Bronchial epithelial cell (primary cell): ENCODE results near the gene TK2. TPM values are rescaled to one million over a fixed set of nuclear protein-coding genes. Genes with fewer than 3 reads are reported as not detected.

ENCODE experiments used
- DNase-seq: peaks from one replicate; pipeline ENCODE4 v3.0.0-alpha.2; 2010; ENCODE audit warnings: low read depth
- FAIRE-seq: peaks from 2 replicates; lab custom pipeline; 2011; peaks lifted over from hg19 to GRCh38; lab: Jason Lieb, UNC
- H3K27me3 ChIP-seq: 2 replicates; pipeline ENCODE4 v1.5.1; 2011; ENCODE audit warnings: low read length; ENCODE audit not compliant: control insufficient read depth, insufficient read depth
- H3K36me3 ChIP-seq: 2 replicates; pipeline ENCODE4 v1.5.1; 2011; ENCODE audit warnings: low read length; ENCODE audit not compliant: control insufficient read depth, insufficient read depth
- H3K4me3 ChIP-seq: 2 replicates; pipeline ENCODE4 v1.5.1; 2011; ENCODE audit warnings: mild to moderate bottlenecking, low read depth, low read length, control low read depth
- CTCF ChIP-seq: IDR thresholded peaks from 2 replicates; pipeline ENCODE4 v1.5.1; 2011; ENCODE audit warnings: mild to moderate bottlenecking, moderate library complexity, low read length, control low read depth, inconsistent platforms; ENCODE audit not compliant: insufficient read depth, severe bottlenecking
- total RNA-seq: library from RNA; depleted of rRNA; stranded (reverse); fragments of >200 nt; gene quantifications from 2 replicates; pipeline ENCODE4 v1.2.1, GENCODE V29; 2014

The TK2 gene
- total RNA-seq, 1 donor from 2014 or later, result 8.7 TPM

GRCh38 chr16:66522816-66523590, 26.9 kb downstream of the TK2 start:
- DNase-seq (no peak), FAIRE-seq (no peak)
- Histone ChIP-seq H3K27me3 (no peaks in the 10 kb centered on the region), H3K4me3 (no peak overlapping the region), H3K36me3 (no peaks in the 10 kb centered on the region)
- TF ChIP-seq CTCF, result no peak

GRCh38 chr16:66521951-66522771, 27.8 kb downstream of the TK2 start:
- H3K27me3 ChIP-seq, result no peaks in the 10 kb centered on the region
- no peaks in the 10 kb centered on the region for H3K36me3 ChIP-seq
- FAIRE-seq (no peak), DNase-seq (peak; percentile 91)
- TF ChIP-seq CTCF, result no peak
- no peak overlapping the region for H3K4me3 ChIP-seq

- Histone ChIP-seq H3K27me3 (no peaks in the 10 kb centered on the region), H3K36me3 (no peaks in the 10 kb centered on the region), H3K4me3 (no peak overlapping the region)
- FAIRE-seq (no peak), DNase-seq (no peak)
- TF ChIP-seq CTCF, result no peak
These were observed 28.6 kb downstream of the TK2 start for GRCh38 chr16:66521252-66521713.

- Histone ChIP-seq H3K27me3 (no peaks in the 10 kb centered on the region), H3K4me3 (no peak overlapping the region), H3K36me3 (no peaks in the 10 kb centered on the region)
- DNase-seq (no peak), FAIRE-seq (no peak)
- no peak for TF ChIP-seq CTCF
These were observed 29.3 kb downstream of the TK2 start for GRCh38 chr16:66520406-66521170.

GRCh38 chr16:66519482-66520373, 30.2 kb downstream of the TK2 start:
- H3K36me3 ChIP-seq, result no peaks in the 10 kb centered on the region
- no peak overlapping the region for H3K4me3 ChIP-seq
- no peak for TF ChIP-seq CTCF
- DNase-seq (no peak), FAIRE-seq (no peak)
- no peaks in the 10 kb centered on the region for H3K27me3 ChIP-seq
